Activated CD4-positive, alpha-beta T cell treated with anti-CD3 and anti-CD28 coated beads, Interleukin-2, Interleukin-6, amounts not matched to agents 100 ng/mL and 50 ng/mL, durations not matched to agents 16 hours and 8 hours (primary cell): ENCODE measurements around the gene GDPD4.
A peak's percentile ranks its signal among the peaks of the same experiment; 100 is the strongest.

Source experiments
- DNase-seq: peaks from one replicate; pipeline ENCODE4 v3.0.0-alpha.2; 2020

Gene GDPD4

GRCh38 chr11:77202941-77203900 is 98.3 kb downstream of the GDPD4 start:
- DNase-seq = no peak

GRCh38 chr11:77201991-77202841 is 99.3 kb downstream of the GDPD4 start:
- no peak for DNase-seq

GRCh38 chr11:77201370-77201769 is 100.1 kb downstream of the GDPD4 start:
- no peak for DNase-seq

GRCh38 chr11:77200351-77201268 is 100.9 kb downstream of the GDPD4 start:
- DNase-seq = no peak

- no peak for DNase-seq
These were observed 102.2 kb downstream of the GDPD4 start for GRCh38 chr11:77199137-77199745.

GRCh38 chr11:77198440-77198849 is 103.0 kb downstream of the GDPD4 start:
- DNase-seq = peak; percentile 50

GRCh38 chr11:77197626-77198320 is 103.7 kb downstream of the GDPD4 start:
- no peak for DNase-seq

- no peak for DNase-seq
These were observed 104.5 kb downstream of the GDPD4 start for GRCh38 chr11:77196961-77197360.

- DNase-seq = no peak
These were observed 106.3 kb downstream of the GDPD4 start for GRCh38 chr11:77195071-77195755.

- DNase-seq = no peak
These were observed 107.3 kb downstream of the GDPD4 start for GRCh38 chr11:77193911-77194830.

GRCh38 chr11:77193167-77193566 is 108.3 kb downstream of the GDPD4 start:
- no peak for DNase-seq

GRCh38 chr11:77191823-77192495 is 109.5 kb downstream of the GDPD4 start:
- DNase-seq = peak; percentile 54

- no peak for DNase-seq
These were observed 110.1 kb downstream of the GDPD4 start for GRCh38 chr11:77191429-77191822.

GRCh38 chr11:77190331-77191075 is 111.0 kb downstream of the GDPD4 start:
- DNase-seq = no peak

GRCh38 chr11:77189588-77190210 is 111.8 kb downstream of the GDPD4 start:
- DNase-seq = no peak

- DNase-seq = no peak
These were observed 112.6 kb downstream of the GDPD4 start for GRCh38 chr11:77188633-77189491.
